ENCODE data around the gene ARFGEF2.

The ARFGEF2 gene

GRCh38 chr20:48891235-48892048, 30.1 kb upstream of the ARFGEF2 start:
- H3K4me3 ChIP-seq (ENCODE audit: low read length): no peak overlapping the region
- no peak for TF ChIP-seq ZNF274 (IDR thresholded peaks at IDR 0.05; ENCODE audit: low read depth, low read length)

GRCh38 chr20:48892049-48892470, 29.5 kb upstream of the ARFGEF2 start:
- TF ChIP-seq ZNF274 (IDR thresholded peaks at IDR 0.05; ENCODE audit: low read depth, low read length): no peak
- H3K4me3 ChIP-seq (ENCODE audit: low read length): no peak overlapping the region

- H3K4me3 ChIP-seq (ENCODE audit: low read length): no peak overlapping the region
- no peak for TF ChIP-seq ZNF274 (IDR thresholded peaks at IDR 0.05; ENCODE audit: low read depth, low read length)
These were observed 28.6 kb upstream of the ARFGEF2 start for GRCh38 chr20:48892891-48893290.

- H3K4me3 ChIP-seq (ENCODE audit: low read length): no peak overlapping the region
- no peak for TF ChIP-seq ZNF274 (IDR thresholded peaks at IDR 0.05; ENCODE audit: low read depth, low read length)
These were observed 28.1 kb upstream of the ARFGEF2 start for GRCh38 chr20:48893374-48893773.

- TF ChIP-seq ZNF274 (IDR thresholded peaks at IDR 0.05; ENCODE audit: low read depth, low read length): no peak
- H3K4me3 ChIP-seq (ENCODE audit: low read length): no peak overlapping the region
These were observed 24.1 kb upstream of the ARFGEF2 start for GRCh38 chr20:48897305-48898010.

- no peak overlapping the region for H3K4me3 ChIP-seq (ENCODE audit: low read length)
- TF ChIP-seq ZNF274 (IDR thresholded peaks at IDR 0.05; ENCODE audit: low read depth, low read length): no peak
These were observed 23.3 kb upstream of the ARFGEF2 start for GRCh38 chr20:48898210-48898609.

GRCh38 chr20:48898896-48899530, 22.5 kb upstream of the ARFGEF2 start:
- no peak overlapping the region for H3K4me3 ChIP-seq (ENCODE audit: low read length)
- no peak for TF ChIP-seq ZNF274 (IDR thresholded peaks at IDR 0.05; ENCODE audit: low read depth, low read length)

GRCh38 chr20:48899881-48900280, 21.6 kb upstream of the ARFGEF2 start:
- no peak overlapping the region for H3K4me3 ChIP-seq (ENCODE audit: low read length)
- TF ChIP-seq ZNF274 (IDR thresholded peaks at IDR 0.05; ENCODE audit: low read depth, low read length): no peak

- no peak for TF ChIP-seq ZNF274 (IDR thresholded peaks at IDR 0.05; ENCODE audit: low read depth, low read length)
- no peak overlapping the region for H3K4me3 ChIP-seq (ENCODE audit: low read length)
These were observed 20.2 kb upstream of the ARFGEF2 start for GRCh38 chr20:48901326-48901725.

GRCh38 chr20:48903705-48904104, 17.8 kb upstream of the ARFGEF2 start:
- TF ChIP-seq ZNF274 (IDR thresholded peaks at IDR 0.05; ENCODE audit: low read depth, low read length): no peak
- no peak overlapping the region for H3K4me3 ChIP-seq (ENCODE audit: low read length)

GRCh38 chr20:48904566-48905296, 16.8 kb upstream of the ARFGEF2 start:
- H3K4me3 ChIP-seq (ENCODE audit: low read length): no peak overlapping the region

GRCh38 chr20:48905297-48905647, 16.2 kb upstream of the ARFGEF2 start:
- H3K4me3 ChIP-seq (ENCODE audit: low read length): no peak overlapping the region
- no peak for TF ChIP-seq ZNF274 (IDR thresholded peaks at IDR 0.05; ENCODE audit: low read depth, low read length)

More at GRCh38 chr20:48904566-48905296, 16.8 kb upstream of the ARFGEF2 start:
- TF ChIP-seq ZNF274 (IDR thresholded peaks at IDR 0.05; ENCODE audit: low read depth, low read length): no peak

GRCh38 chr20:48906221-48906877, 15.2 kb upstream of the ARFGEF2 start:
- no peak overlapping the region for H3K4me3 ChIP-seq (ENCODE audit: low read length)
- TF ChIP-seq ZNF274 (IDR thresholded peaks at IDR 0.05; ENCODE audit: low read depth, low read length): no peak

Data from GM08714 (cell line).